ENCODE data around the gene SRP68. TPM values are rescaled to one million over a fixed set of nuclear protein-coding genes. Genes with fewer than 3 reads are reported as not detected.
A peak's percentile ranks its signal among the peaks of the same experiment; 100 is the strongest.

SRP68 gene
- total RNA-seq (2022) (80.8 and 106 TPM in 2 replicates), Bru-seq, nascent RNA (percentile 86 among the genes with signal in this experiment), BruChase-seq, experiment 1, labeled RNA remaining after a 6-hour chase (percentile 86 among the genes with signal in this experiment), BruChase-seq, experiment 2, labeled RNA remaining after a 2-hour chase (percentile 90 among the genes with signal in this experiment)
- long read RNA-seq, transcript SRP68-201 (16 exons, 2,649 nt): major isoform, 312 of 340 reads
- long read RNA-seq, partial matches to known transcripts: 5 of 340 reads
- long read RNA-seq, other reads (novel, unspliced or antisense): 23 of 340 reads

GRCh38 chr17:76072148-76072858 is at the start of gene SRP68:
Gene SRP68, minus strand, starts transcription at chr17:76072517. Its CDS starts 26 bp downstream, at chr17:76072491.
- intact Hi-C loops (cut with micrococcal nuclease): loop anchor here (5.0 kb wide), 2 partner anchors 45 to 60 kb away; partner anchors contain the start of gene EVPL
- POLR2A ChIA-PET: interaction anchor here (0.7 to 3.1 kb wide), 16 partner anchors 11 to 281 kb away, joined by 3 to 13 read pairs (median 4); partner anchors contain the start of genes EXOC7, MRPL38, PRPSAP1 and UBALD2
- peaks cover 30% of the 10 kb centered on the region for H3K27me3 Mint-ChIP-seq (ENCODE audit: insufficient read depth, unreplicated experiment)

DNA sequence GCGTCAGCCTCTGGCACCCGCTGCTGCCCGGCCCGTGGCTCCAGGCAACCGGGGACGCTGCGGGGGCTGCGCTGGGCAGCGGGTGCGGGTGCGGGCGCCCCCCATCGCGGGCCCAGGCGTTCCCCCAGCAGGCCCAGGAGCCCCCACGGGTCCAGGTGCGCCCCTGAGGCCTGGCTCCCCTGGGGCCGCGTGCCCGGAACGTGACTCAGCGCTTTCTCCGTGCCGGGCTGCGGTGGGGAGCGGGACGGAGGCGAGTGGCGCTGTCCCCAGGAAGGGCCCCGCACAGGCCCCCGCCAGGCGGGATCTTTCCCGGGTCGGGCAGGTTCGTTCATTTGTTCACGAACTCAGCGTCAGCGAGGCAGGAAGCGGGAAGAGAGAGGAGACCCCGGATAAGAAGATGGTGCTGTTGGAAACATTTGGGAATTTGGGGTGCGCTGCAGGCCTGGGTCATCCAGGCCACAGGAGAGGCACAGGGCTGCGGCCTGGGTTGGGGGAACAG is 49.7 kb upstream of the SRP68 start:
- no peak for DNase-seq (ENCODE audit: unreplicated experiment)
- Mint-ChIP-seq H3K9me3 (ENCODE audit: unreplicated experiment) (no peaks in the 10 kb centered on the region), H3K27ac (ENCODE audit: low read depth, unreplicated experiment) (no peak overlapping the region), H3K27me3 (ENCODE audit: insufficient read depth, unreplicated experiment) (no peaks in the 10 kb centered on the region), H3K4me1 (ENCODE audit: insufficient read depth, unreplicated experiment) (no peaks in the 10 kb centered on the region), H3K4me3 (ENCODE audit: unreplicated experiment) (no peak overlapping the region), H3K36me3 (ENCODE audit: insufficient read depth, unreplicated experiment) (no peaks in the 10 kb centered on the region)
- intact Hi-C loops (cut with micrococcal nuclease): loop anchor here (1.0 kb wide), 2 partner anchors 60 to 157 kb away; no protein-coding TSS in a partner anchor
- BruUV-seq (replicated peaks): no TSS peak
- CTCF ChIA-PET: interaction anchor here (0.6 to 7.2 kb wide), 9 partner anchors 11 to 226 kb away, joined by 3 to 82 read pairs (median 4); no protein-coding TSS in a partner anchor
- POLR2A ChIA-PET: interaction anchor here (0.8 to 1.2 kb wide), 2 partner anchors 18 to 158 kb away, joined by 3 to 4 read pairs; partner anchors contain the start of gene EXOC7
- TF ChIP-seq CTCF (IDR thresholded peaks at IDR 0.05; ENCODE audit: unreplicated experiment): no peak

More at GRCh38 chr17:76072148-76072858, at the start of gene SRP68:
- Mint-ChIP-seq H3K4me1 (ENCODE audit: insufficient read depth, unreplicated experiment) (peaks cover 4% of the 10 kb centered on the region), H3K27ac (ENCODE audit: low read depth, unreplicated experiment) (peak within 1 kb of the TSS; percentile 95), H3K4me3 (ENCODE audit: unreplicated experiment) (peak within 1 kb of the TSS; percentile 90), H3K9me3 (ENCODE audit: unreplicated experiment) (no peaks in the 10 kb centered on the region), H3K36me3 (ENCODE audit: insufficient read depth, unreplicated experiment) (peaks cover 24% of the 10 kb centered on the region)
- CTCF ChIA-PET: no interaction called here
- peak; percentile 90 for DNase-seq (ENCODE audit: unreplicated experiment)
- BruUV-seq (replicated peaks): no TSS peak
- no peak for TF ChIP-seq CTCF (IDR thresholded peaks at IDR 0.05; ENCODE audit: unreplicated experiment)

DNA sequence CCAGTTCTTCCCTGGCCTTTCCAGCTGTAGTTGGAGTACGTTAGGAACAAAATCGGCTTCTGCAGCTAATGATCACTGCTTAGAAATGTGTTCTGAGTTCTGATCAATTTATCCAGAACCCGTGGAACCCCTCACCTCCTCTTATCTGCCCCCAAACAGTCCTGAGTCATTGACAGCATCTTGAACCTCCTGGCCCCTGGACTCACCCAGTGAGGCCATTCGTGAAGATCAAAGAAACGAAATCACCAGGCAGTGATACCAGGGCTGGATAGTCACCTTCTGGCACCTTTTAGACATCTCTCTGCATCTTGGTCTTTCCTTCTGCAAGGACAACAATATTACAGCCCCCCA is 48.3 kb upstream of the SRP68 start:
- intact Hi-C loops (cut with micrococcal nuclease): loop anchor here (1.0 kb wide), 2 partner anchors 62 to 159 kb away; no protein-coding TSS in a partner anchor
- no peak for DNase-seq (ENCODE audit: unreplicated experiment)
- Mint-ChIP-seq H3K9me3 (ENCODE audit: unreplicated experiment) (no peaks in the 10 kb centered on the region), H3K27me3 (ENCODE audit: insufficient read depth, unreplicated experiment) (no peaks in the 10 kb centered on the region), H3K27ac (ENCODE audit: low read depth, unreplicated experiment) (no peak overlapping the region), H3K36me3 (ENCODE audit: insufficient read depth, unreplicated experiment) (no peaks in the 10 kb centered on the region), H3K4me1 (ENCODE audit: insufficient read depth, unreplicated experiment) (no peaks in the 10 kb centered on the region), H3K4me3 (ENCODE audit: unreplicated experiment) (no peak overlapping the region)
- ChIA-PET POLR2A (interaction anchor here (1.2 kb wide), 1 partner anchor 159 kb away, joined by 4 read pairs; no protein-coding TSS in a partner anchor), CTCF (interaction anchor here (0.6 to 7.2 kb wide), 6 partner anchors 12 to 372 kb away, joined by 3 to 82 read pairs (median 4); no protein-coding TSS in a partner anchor)
- no TSS peak for BruUV-seq (replicated peaks)
- TF ChIP-seq CTCF (IDR thresholded peaks at IDR 0.05; ENCODE audit: unreplicated experiment): no peak
